Upper lobe of right lung (tissue), 1 donor: ENCODE measurements around the gene SPDYA. TPM values are rescaled to one million over a fixed set of nuclear protein-coding genes. Genes with fewer than 3 reads are reported as not detected.

Source experiments
- ATAC-seq: fragments of 200-7000 bp; cut with Tn5 transposase; one replicate; pipeline ENCODE4 v1.9.1; 2020; ENCODE audit warnings: mild to moderate bottlenecking, moderate library complexity
- DNase-seq: peaks from one replicate; pipeline ENCODE4 v3.0.0-alpha.2; 2020
- H3K27ac ChIP-seq: fragments of 200-600 bp; one replicate; pipeline ENCODE4 v1.8.0; 2022
- H3K27me3 ChIP-seq: fragments of 200-600 bp; one replicate; pipeline ENCODE4 v1.8.0; 2022; ENCODE audit warnings: mild to moderate bottlenecking
- H3K36me3 ChIP-seq: fragments of 200-600 bp; one replicate; pipeline ENCODE4 v1.8.0; 2022
- H3K4me1 ChIP-seq: fragments of 200-600 bp; one replicate; pipeline ENCODE4 v1.8.0; 2022
- H3K4me3 ChIP-seq: fragments of 200-600 bp; one replicate; pipeline ENCODE4 v1.8.0; 2022; ENCODE audit warnings: mild to moderate bottlenecking
- H3K9me3 ChIP-seq: fragments of 200-600 bp; one replicate; pipeline ENCODE4 v1.8.0; 2022
- intact Hi-C: fragments of 100-400 bp; cut with DNase I; formaldehyde crosslinking; loops from one replicate; pipeline ENCODE4 v1.11.0; 2022
- total RNA-seq: library from RNA; stranded (reverse); fragmentation: NEBNext Ultra II Directional; extraction: Animal tissue kit (Norgen Biotek cat#: 25700); gene quantifications from one replicate; pipeline ENCODE4 v1.2.1, GENCODE V29; 2021
- TF ChIP-seq, protein P1 (sequence below): fragments of 200-600 bp; IDR thresholded peaks from one replicate; pipeline ENCODE4 v1.8.0; 2022; ENCODE audit warnings: antibody characterized with exemption
- donor health status: DM: no; HTN: yes; CAD: no; lungs with severe emphysema.

The SPDYA gene
- total RNA-seq, 1 donor from 2014 or later = 1.5 TPM

GRCh38 chr2:28898048-28898447, 87.4 kb downstream of the SPDYA start:
- Histone ChIP-seq H3K36me3 (peaks cover 13% of the 10 kb centered on the region), H3K4me1 (peaks cover 21% of the 10 kb centered on the region)
- ATAC-seq = no peak

More at GRCh38 chr2:28898048-28898447, 87.4 kb downstream of the SPDYA start:
- H3K4me3 ChIP-seq = no peak overlapping the region
- no peaks in the 10 kb centered on the region for H3K27me3 ChIP-seq
- TF ChIP-seq, protein P1, sequence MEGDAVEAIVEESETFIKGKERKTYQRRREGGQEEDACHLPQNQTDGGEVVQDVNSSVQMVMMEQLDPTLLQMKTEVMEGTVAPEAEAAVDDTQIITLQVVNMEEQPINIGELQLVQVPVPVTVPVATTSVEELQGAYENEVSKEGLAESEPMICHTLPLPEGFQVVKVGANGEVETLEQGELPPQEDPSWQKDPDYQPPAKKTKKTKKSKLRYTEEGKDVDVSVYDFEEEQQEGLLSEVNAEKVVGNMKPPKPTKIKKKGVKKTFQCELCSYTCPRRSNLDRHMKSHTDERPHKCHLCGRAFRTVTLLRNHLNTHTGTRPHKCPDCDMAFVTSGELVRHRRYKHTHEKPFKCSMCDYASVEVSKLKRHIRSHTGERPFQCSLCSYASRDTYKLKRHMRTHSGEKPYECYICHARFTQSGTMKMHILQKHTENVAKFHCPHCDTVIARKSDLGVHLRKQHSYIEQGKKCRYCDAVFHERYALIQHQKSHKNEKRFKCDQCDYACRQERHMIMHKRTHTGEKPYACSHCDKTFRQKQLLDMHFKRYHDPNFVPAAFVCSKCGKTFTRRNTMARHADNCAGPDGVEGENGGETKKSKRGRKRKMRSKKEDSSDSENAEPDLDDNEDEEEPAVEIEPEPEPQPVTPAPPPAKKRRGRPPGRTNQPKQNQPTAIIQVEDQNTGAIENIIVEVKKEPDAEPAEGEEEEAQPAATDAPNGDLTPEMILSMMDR = no peak
- intact Hi-C loops = no loop called here
- H3K27ac ChIP-seq = no peak overlapping the region
- no peak for DNase-seq
- no peaks in the 10 kb centered on the region for H3K9me3 ChIP-seq

Other genes with a start within 250 kb of the SPDYA start
- 256 TPM for gene PPP1CB, start 59.0 kb upstream of the SPDYA start, total RNA-seq
- 12.7 TPM for gene TRMT61B, start 59.5 kb downstream of the SPDYA start, total RNA-seq
- gene WDR43, start 83.8 kb downstream of the SPDYA start, total RNA-seq = 27.6 TPM
- 0.72 TPM for gene TOGARAM2, start 170.5 kb downstream of the SPDYA start, total RNA-seq